GM19467 (cell line): ENCODE data around the gene FIP1L1.
"Not testable (repeated sequence)": the region's sequence is repeated elsewhere in the genome, so short reads cannot be mapped to it uniquely, and the experiment has no call there.

Experiments used
- ATAC-seq: cut with Tn5 transposase; IDR thresholded peaks from one replicate; pipeline ENCODE4 v1.9.1; 2021; ENCODE audit warnings: mild to moderate bottlenecking, moderate library complexity; ENCODE audit not compliant: unreplicated experiment

The FIP1L1 gene

GRCh38 chr4:53377319-53378170 is at the start of gene FIP1L1:
TSS of gene FIP1L1 (plus strand) at chr4:53377641. CDS start at chr4:53377839, 198 bp downstream.
- ATAC-seq, result peak; percentile 84

- ATAC-seq, result not testable (repeated sequence)
These were observed 42.5 kb upstream of the FIP1L1 start for GRCh38 chr4:53334916-53335315.

GRCh38 chr4:53340145-53340544 is 37.3 kb upstream of the FIP1L1 start:
- ATAC-seq, result not testable (repeated sequence)

- not testable (repeated sequence) for ATAC-seq
These were observed 31.0 kb upstream of the FIP1L1 start for GRCh38 chr4:53346392-53346791.

- no peak for ATAC-seq
These were observed 30.3 kb upstream of the FIP1L1 start for GRCh38 chr4:53346920-53347852.

- ATAC-seq, result no peak
These were observed 29.4 kb upstream of the FIP1L1 start for GRCh38 chr4:53348046-53348445.

GRCh38 chr4:53349091-53349491 is 28.4 kb upstream of the FIP1L1 start:
- no peak for ATAC-seq

GRCh38 chr4:53354012-53354722 is 23.3 kb upstream of the FIP1L1 start:
- ATAC-seq, result no peak

GRCh38 chr4:53355930-53356521 is 21.4 kb upstream of the FIP1L1 start:
- no peak for ATAC-seq

- no peak for ATAC-seq
These were observed 16.0 kb upstream of the FIP1L1 start for GRCh38 chr4:53361451-53361850.

- no peak for ATAC-seq
These were observed 15.3 kb upstream of the FIP1L1 start for GRCh38 chr4:53362093-53362492.

GRCh38 chr4:53364624-53365023 is 12.8 kb upstream of the FIP1L1 start:
- ATAC-seq, result no peak

GRCh38 chr4:53365121-53365485 is 12.3 kb upstream of the FIP1L1 start:
- peak; percentile 12 for ATAC-seq

- ATAC-seq, result peak; percentile 96
These were observed 11.7 kb upstream of the FIP1L1 start, which contains the start of gene SCFD2 for GRCh38 chr4:53365486-53366300. TSS of gene SCFD2 (minus strand) at chr4:53366061.

GRCh38 chr4:53366301-53366716 is 11.1 kb upstream of the FIP1L1 start:
- ATAC-seq, result no peak

- no peak for ATAC-seq
These were observed 9.7 kb upstream of the FIP1L1 start for GRCh38 chr4:53367721-53368120.

GRCh38 chr4:53371049-53371448 is 6.4 kb upstream of the FIP1L1 start:
- ATAC-seq, result no peak

- no peak for ATAC-seq
These were observed 5.5 kb upstream of the FIP1L1 start for GRCh38 chr4:53371843-53372521.

GRCh38 chr4:53374777-53375258 is 2.6 kb upstream of the FIP1L1 start:
- ATAC-seq, result no peak
